K562 (cell line): ENCODE results near the gene HFE. TPM values are rescaled to one million over a fixed set of nuclear protein-coding genes. Genes with fewer than 3 reads are reported as not detected.

Source experiments
- ATAC-seq: fragments of 200-7000 bp; cut with Tn5 transposase; 3 replicates; pipeline ENCODE4 v1.9.1; 2020; ENCODE audit warnings: moderate library complexity
- BruUV-seq: library from RNA; stranded (reverse); fragments of 400-500 nt; replicated peaks from 2 replicates; lab custom pipeline; 2021; lab: Mats Ljungman, UMichigan
- CTCF ChIA-PET: fragments of 300-600 bp; formaldehyde crosslinking; extraction: SDS; loops from one replicate; lab custom pipeline; 2021; ENCODE audit warnings: low intra/inter-chr PET ratio; lab: Yijun Ruan, JAX
- POLR2A ChIA-PET: fragments of 300-600, 350-650 bp; sonication (Branson Sonifier 250); formaldehyde crosslinking; extraction: SDS; loops from one replicate; lab custom pipeline; 2021; ENCODE audit warnings: antibody characterized with exemption, inconsistent platforms; lab: Yijun Ruan, JAX
- DNase-seq, 4 experiments: peaks; one replicate each; pipeline versions ENCODE4 v3.0.0 to v3.0.0-alpha.2; 2011 to 2018; ENCODE audit warnings: low spot score in 3 of 4, mixed read lengths in 3 of 4; ENCODE audit errors: extremely low read depth in 1 of 4
- FAIRE-seq: peaks from 2 replicates; lab custom pipeline; 2011; peaks lifted over from hg19 to GRCh38; lab: Jason Lieb, UNC
- H2AFZ ChIP-seq: 2 replicates; pipeline ENCODE4 v1.6.0; 2011; ENCODE audit warnings: low read depth, low read length, control low read depth, inconsistent platforms
- H3K27ac ChIP-seq: fragments of 200-600 bp; 3 replicates; pipeline ENCODE4 v1.8.0; 2011; ENCODE audit warnings: low read depth, mild to moderate bottlenecking, control low read depth, inconsistent platforms, low read length, moderate library complexity, mixed read lengths; ENCODE audit errors: extremely low read depth
- H3K27me3 ChIP-seq, 2 experiments: fragments of 300-600 bp in 1 of 2; 2 replicates in 1 of 2; 3 replicates in 1 of 2; pipeline versions ENCODE4 v1.6.0 to v1.8.0; 2011; ENCODE audit warnings: inconsistent platforms in 2 of 2, low read length in 2 of 2, mild to moderate bottlenecking in 1 of 2, mixed read lengths in 1 of 2, moderate library complexity in 1 of 2; ENCODE audit not compliant: control insufficient read depth in 2 of 2, insufficient read depth in 2 of 2
- H3K36me3 ChIP-seq: fragments of 300-600 bp; 3 replicates; pipeline ENCODE4 v1.8.0; 2011; ENCODE audit warnings: mild to moderate bottlenecking, low read length, inconsistent platforms; ENCODE audit not compliant: control insufficient read depth, insufficient read depth
- H3K4me1 ChIP-seq, 2 experiments: fragments of 200-600 bp in 1 of 2; replicated peaks in 1 of 2; 2 replicates in 1 of 2; 3 replicates in 1 of 2; pipeline versions ENCODE4 v1.5.1 to v1.8.0; 2011; ENCODE audit warnings: inconsistent platforms in 2 of 2, low read length in 2 of 2, mild to moderate bottlenecking in 1 of 2, mixed read lengths in 1 of 2, moderate library complexity in 1 of 2; ENCODE audit not compliant: control insufficient read depth in 2 of 2, insufficient read depth in 2 of 2
- H3K4me2 ChIP-seq: 2 replicates; pipeline ENCODE4 v1.6.1; 2011; ENCODE audit warnings: low read length, control low read depth, inconsistent platforms, mixed read lengths; ENCODE audit not compliant: insufficient read depth
- H3K4me3 ChIP-seq: fragments of 200-600 bp; sonication (generic), shearing (Covaris generic); 2 replicates; pipeline ENCODE4 v1.5.1; 2016; ENCODE audit warnings: control low read depth, inconsistent platforms
- H3K79me2 ChIP-seq: fragments of 200-600 bp; 3 replicates; pipeline ENCODE4 v1.8.0; 2011; ENCODE audit warnings: low read length, inconsistent platforms; ENCODE audit not compliant: control insufficient read depth, insufficient read depth
- H3K9ac ChIP-seq, 2 experiments: 2 replicates each; pipeline versions ENCODE4 v1.6.0 to v1.6.1; 2011; ENCODE audit warnings: low read depth in 2 of 2, low read length in 2 of 2, control low read depth in 1 of 2, inconsistent platforms in 1 of 2, mild to moderate bottlenecking in 1 of 2, mixed read lengths in 1 of 2; ENCODE audit not compliant: insufficient read depth in 1 of 2
- H3K9me1 ChIP-seq: one replicate; pipeline ENCODE4 v1.6.0; 2011; ENCODE audit warnings: inconsistent platforms, mild to moderate bottlenecking, low read length, moderate library complexity; ENCODE audit not compliant: control insufficient read depth, insufficient read depth
- H3K9me3 ChIP-seq: replicated peaks from 2 replicates; pipeline ENCODE4 v1.5.1; 2011; ENCODE audit warnings: low read depth, low read length, inconsistent platforms; ENCODE audit not compliant: control insufficient read depth, insufficient read depth
- H4K20me1 ChIP-seq: replicated peaks from 2 replicates; pipeline ENCODE4 v1.6.1; 2011; ENCODE audit warnings: low read length, inconsistent platforms, mixed read lengths; ENCODE audit not compliant: control insufficient read depth, insufficient read depth
- ARID3A ChIP-seq: IDR thresholded peaks from 2 replicates; pipeline ENCODE4 v1.6.1; 2012; ENCODE audit warnings: low read depth, low read length, improper control_type of control experiment, borderline replicate concordance
- ASH1L ChIP-seq: fragments of 450-650 bp; IDR thresholded peaks from 2 replicates; pipeline ENCODE4 v1.6.1; 2018; ENCODE audit warnings: borderline replicate concordance, mild to moderate bottlenecking, low read depth; ENCODE audit not compliant: partially characterized antibody
- BCL6 ChIP-seq: fragments of 250-450 bp; sonication (Bioruptor Pico); IDR thresholded peaks from 2 replicates; pipeline ENCODE4 v1.4.0; 2020
- CC2D1A ChIP-seq: fragments of 450-650 bp; IDR thresholded peaks from 2 replicates; pipeline ENCODE4 v1.6.1; 2017; ENCODE audit warnings: mild to moderate bottlenecking
- CGGBP1 ChIP-seq: fragments of 250-450 bp; sonication (Bioruptor Pico); IDR thresholded peaks from 2 replicates; pipeline ENCODE4 v1.9.0; 2021; ENCODE audit warnings: mild to moderate bottlenecking
- DDX20 ChIP-seq: fragments of 450-650 bp; IDR thresholded peaks from 2 replicates; pipeline ENCODE4 v1.6.1; 2016; ENCODE audit warnings: missing genetic modification characterization, low read depth, mild to moderate bottlenecking, missing compliant biosample characterization, moderate library complexity
- ETV5 ChIP-seq: sonication (generic); formaldehyde crosslinking; IDR thresholded peaks from 2 replicates; pipeline ENCODE4 v1.4.0; 2020; ENCODE audit warnings: low read depth, mild to moderate bottlenecking, missing genetic modification reagents
- GATAD2A ChIP-seq: fragments of 450-650 bp; IDR thresholded peaks from 2 replicates; pipeline ENCODE4 v1.6.1; 2017
- KAT2B ChIP-seq: IDR thresholded peaks from one replicate; pipeline ENCODE4 v1.6.1; 2012; ENCODE audit warnings: low read depth, mild to moderate bottlenecking, control low read depth, inconsistent platforms, low read length, moderate library complexity
- MBD1 ChIP-seq: fragments of 250-450 bp; sonication (Bioruptor Pico); IDR thresholded peaks from 2 replicates; pipeline ENCODE4 v1.8.0; 2022; ENCODE audit warnings: inconsistent platforms
- NCOA4 ChIP-seq: fragments of 450-650 bp; IDR thresholded peaks from 2 replicates; pipeline ENCODE4 v1.6.1; 2018; ENCODE audit warnings: mild to moderate bottlenecking; ENCODE audit not compliant: partially characterized antibody
- NR4A1 ChIP-seq, 2 experiments: fragments of 250-450 bp in 1 of 2; fragments of 450-650 bp in 1 of 2; sonication (Bioruptor Pico) in 1 of 2; IDR thresholded peaks; 2 replicates each; pipeline versions ENCODE4 v1.4.0 to v1.6.1; 2016 to 2020; ENCODE audit warnings: mild to moderate bottlenecking in 2 of 2, missing compliant biosample characterization in 1 of 2, missing genetic modification characterization in 1 of 2, moderate library complexity in 1 of 2
- OTX1 ChIP-seq: fragments of 450-650 bp; formaldehyde crosslinking; IDR thresholded peaks from 2 replicates; pipeline ENCODE4 v1.4.0; 2022; ENCODE audit warnings: mild to moderate bottlenecking
- PCBP1 ChIP-seq: fragments of 200-400 bp; formaldehyde crosslinking; IDR thresholded peaks from 2 replicates; pipeline ENCODE4 v1.6.1; 2018; ENCODE audit warnings: mild to moderate bottlenecking, low read depth, low read length; ENCODE audit not compliant: poor library complexity, severe bottlenecking
- PRMT5 ChIP-seq: sonication (generic); formaldehyde crosslinking; IDR thresholded peaks from 2 replicates; pipeline ENCODE4 v1.5.0; 2020; ENCODE audit warnings: missing genetic modification reagents
- PTTG1 ChIP-seq: fragments of 450-650 bp; IDR thresholded peaks from 2 replicates; pipeline ENCODE4 v1.6.1; 2016; ENCODE audit warnings: low read depth, mild to moderate bottlenecking, missing genetic modification characterization, missing compliant biosample characterization
- SNRNP70 ChIP-seq: fragments of 200-400 bp; formaldehyde crosslinking; optimal IDR thresholded peaks from 2 replicates; pipeline ENCODE3; 2017; ENCODE audit warnings: low read depth, low read length
- TBL1XR1 ChIP-seq, 2 experiments: IDR thresholded peaks; 2 replicates each; pipeline ENCODE4 v1.6.1; 2012; ENCODE audit warnings: improper control_type of control experiment in 2 of 2, low read length in 2 of 2, mild to moderate bottlenecking in 1 of 2
- ZNF76 ChIP-seq: fragments of 250-450 bp; sonication (Bioruptor Pico); IDR thresholded peaks from 2 replicates; pipeline ENCODE4 v1.4.0; 2020; ENCODE audit warnings: mild to moderate bottlenecking, moderate library complexity, borderline replicate concordance
- ZNF764 ChIP-seq: fragments of 250-450 bp; sonication (Bioruptor Pico); IDR thresholded peaks from 2 replicates; pipeline ENCODE4 v1.4.0; 2020; ENCODE audit warnings: low read depth, mild to moderate bottlenecking, moderate library complexity
- WGBS: fragments of 100-300 bp; shearing (Covaris generic); methylation state at CpG from one replicate; pipeline ENCODE4 v1.1.6; 2016; ENCODE audit warnings: low coverage, mixed read lengths; ENCODE audit not compliant: insufficient coverage; ENCODE audit errors: missing lambda C conversion rate; 5-methylcytosine and 5-hydroxymethylcytosine counted together
- in situ Hi-C: fragments of 300-500 bp; cut with MboI; formaldehyde crosslinking; loops from 4 replicates; pipeline ENCODE4 v1.15.0; 2018; ENCODE audit warnings: inconsistent platforms, mixed read lengths
- intact Hi-C: fragments of 100-400 bp; cut with micrococcal nuclease; formaldehyde crosslinking; loops from 2 replicates; pipeline ENCODE4 v1.14.2; 2022
- polyA plus RNA-seq, 8 experiments: library from polyadenylated mRNA; depleted of rRNA in 4 of 8; stranded (reverse) in 5 of 8; unstranded in 3 of 8; fragments of >200 nt; fragmentation: Nextera tagmentation in 2 of 8; fragmentation: Illumina TruSeq in 1 of 8; extraction: Ambion mirVana in 2 of 8; extraction: Trizol in 1 of 8; gene quantifications; 2 replicates each; pipeline versions ENCODE4 v1.2.1 to v1.2.3, GENCODE V29; 2011 to 2014; ENCODE audit warnings: inconsistent platforms in 1 of 8, missing spikeins in 1 of 8
- total RNA-seq, 7 experiments: library from RNA; depleted of rRNA in 6 of 7; stranded (reverse); fragments of >200 nt in 6 of 7; fragmentation: Illumina TruSeq in 2 of 7; extraction: Trizol in 2 of 7; gene quantifications; 2 replicates each; pipeline versions ENCODE4 v1.2.1 to v1.2.3, GENCODE V29; 2011 to 2021; ENCODE audit warnings: low replicate concordance in 1 of 7

HFE gene
- total and polyA plus RNA-seq, 9 of the 15 experiments (the other 6 are each of a cell fraction or from before 2014, with no cell fraction given) = 0.14 to 1.2 (median 0.76) TPM

DNA sequence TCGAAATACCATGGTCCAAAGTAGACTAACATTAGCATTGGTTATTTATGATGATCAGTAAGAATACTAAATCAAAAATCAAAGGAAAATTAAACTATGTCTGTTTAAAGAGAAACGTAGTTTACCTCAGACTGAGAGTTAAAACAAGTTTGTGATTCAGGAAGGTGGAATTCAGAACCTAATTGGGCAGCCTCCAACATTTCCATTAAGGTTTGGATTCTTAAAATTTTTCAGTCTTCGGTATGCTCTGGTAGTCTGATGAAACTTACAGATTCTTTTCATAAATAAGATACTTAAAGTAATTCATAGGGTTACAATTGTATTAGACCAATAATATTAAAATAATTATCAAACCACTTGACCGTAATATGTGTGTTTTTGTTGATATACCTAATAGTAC, 18.6 kb downstream of the HFE start (continued):
- TF ChIP-seq ZNF76 (CRISPR knock-in tag) (no peak), ASH1L (no peak), NCOA4 (no peak), GATAD2A (no peak), SNRNP70 (no peak), CGGBP1 (CRISPR knock-in tag) (no peak), OTX1 (CRISPR knock-in tag) (no peak), TBL1XR1 (IDR thresholded peaks at IDR 0.05; ENCODE audit: low read length in 2 of 2) (no peak), MBD1 (CRISPR knock-in tag) (no peak), CC2D1A (no peak)

DNA sequence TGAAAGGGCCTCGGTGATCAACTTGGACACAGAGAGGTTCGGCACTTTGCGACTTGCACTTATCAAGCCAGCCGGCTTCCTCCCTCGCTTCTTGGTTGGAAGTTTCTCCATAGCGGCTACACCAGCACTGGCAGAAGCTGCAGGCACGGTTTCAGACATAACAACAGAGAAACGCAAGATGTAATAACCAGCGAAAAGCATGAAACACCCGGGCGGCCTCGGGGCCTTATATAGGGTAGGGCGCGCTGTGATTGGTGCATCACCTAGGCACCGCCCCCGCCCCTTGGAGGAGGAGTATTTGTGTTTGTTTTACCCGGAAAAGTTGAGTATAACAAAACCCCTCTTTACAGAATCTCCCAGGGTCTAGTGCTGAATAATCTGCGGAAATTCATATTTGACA, 20.7 kb downstream of the HFE start:
- ChIA-PET CTCF (no interaction called here), POLR2A (interaction anchor here (0.7 to 3.7 kb wide), 9 partner anchors 11 to 109 kb away, joined by 3 to 47 read pairs (median 3); a partner anchor contains a TSS)
- H3K79me2 ChIP-seq = peaks cover 5% of the 10 kb centered on the region; the same call in 1 of the 3 replicates
- ATAC-seq = no peak
- H3K9me1 ChIP-seq = no peaks in the 10 kb centered on the region
- intact Hi-C loops (no loop called here), in situ Hi-C loops (no loop called here)
- H3K4me1 ChIP-seq = peaks cover 3 to 6% of the 10 kb centered on the region in 2 experiments; a peak in 3 of 5 replicates
- H3K27ac ChIP-seq = no peak overlapping the region
- H3K9ac ChIP-seq = no peak overlapping the region
- 92% methylated on average over 18 of the region's 18 CpGs for WGBS
- H3K4me3 ChIP-seq = no peak overlapping the region
- H3K36me3 ChIP-seq = peaks cover 20% of the 10 kb centered on the region; the same call in 2 of the 3 replicates
- BruUV-seq = no TSS peak
- H4K20me1 ChIP-seq = no peaks in the 10 kb centered on the region
- FAIRE-seq = no peak
- no peaks in the 10 kb centered on the region for H3K27me3 ChIP-seq
- peaks cover 3% of the 10 kb centered on the region; the same call in 1 of the 2 replicates for H3K9me3 ChIP-seq
- peak in 3 of 4 experiments; percentile 35 to 46 (median 43) for DNase-seq
- no peak overlapping the region for H2AFZ ChIP-seq
- H3K4me2 ChIP-seq = no peak overlapping the region
- no peak for TF ChIP-seq ARID3A
- TF ChIP-seq ETV5 = no peak
- no peak for TF ChIP-seq PRMT5
- no peak for TF ChIP-seq PCBP1
- TF ChIP-seq NR4A1 (CRISPR knock-in tag; IDR thresholded peaks at IDR 0.05) = no peak
- TF ChIP-seq NR4A1 (tag; IDR thresholded peaks at IDR 0.05) = no peak
- TF ChIP-seq PTTG1 (tag) = no peak
- TF ChIP-seq BCL6 (CRISPR knock-in tag) = no peak
- no peak for TF ChIP-seq KAT2B
- no peak for TF ChIP-seq DDX20
- TF ChIP-seq ZNF764 = no peak
